Measurements from ENCODE around the gene ARHGAP44.

GRCh38 chr17:12977008-12977751 lies 187.9 kb downstream of the ARHGAP44 start:
- no peak for TF ChIP-seq CTCF (IDR thresholded peaks at IDR 0.05; ENCODE audit: extremely low read depth in 1 of 2, insufficient read depth in 1 of 2, low read depth in 1 of 2, low read length in 2 of 2)
- TF ChIP-seq POLR2A (IDR thresholded peaks at IDR 0.05; ENCODE audit: low read depth, low read length) = no peak
- no peak for TF ChIP-seq FOS (IDR thresholded peaks at IDR 0.05; ENCODE audit: borderline replicate concordance, insufficient read depth, low read length)
- TF ChIP-seq POLR2AphosphoS5 (IDR thresholded peaks at IDR 0.05; ENCODE audit: insufficient read depth, low read depth, low read length) = no peak
- no peak for TF ChIP-seq EZH2 (IDR thresholded peaks at IDR 0.05; ENCODE audit: borderline replicate concordance, low read depth, low read length, severe bottlenecking)

All from endothelial cell of umbilical vein (primary cell).